AG09309 (cell line): ENCODE measurements around the gene SOHLH2.
A peak's percentile ranks its signal among the peaks of the same experiment; 100 is the strongest.

Source experiments
- DNase-seq: peaks from one replicate; pipeline ENCODE4 v3.0.0-alpha.2; 2010; ENCODE audit warnings: low read depth
- H3K4me3 ChIP-seq: 2 replicates; pipeline ENCODE4 v1.5.1; 2011; ENCODE audit warnings: mild to moderate bottlenecking, low read depth, low read length, moderate library complexity; ENCODE audit not compliant: control insufficient read depth
- TF ChIP-seq, protein P1 (sequence below): IDR thresholded peaks from 2 replicates; pipeline ENCODE4 v1.5.1; 2011; ENCODE audit warnings: mild to moderate bottlenecking, low read depth, low read length, inconsistent platforms; ENCODE audit not compliant: insufficient read depth, control insufficient read depth; ENCODE audit errors: missing control alignments

Gene SOHLH2

DNA sequence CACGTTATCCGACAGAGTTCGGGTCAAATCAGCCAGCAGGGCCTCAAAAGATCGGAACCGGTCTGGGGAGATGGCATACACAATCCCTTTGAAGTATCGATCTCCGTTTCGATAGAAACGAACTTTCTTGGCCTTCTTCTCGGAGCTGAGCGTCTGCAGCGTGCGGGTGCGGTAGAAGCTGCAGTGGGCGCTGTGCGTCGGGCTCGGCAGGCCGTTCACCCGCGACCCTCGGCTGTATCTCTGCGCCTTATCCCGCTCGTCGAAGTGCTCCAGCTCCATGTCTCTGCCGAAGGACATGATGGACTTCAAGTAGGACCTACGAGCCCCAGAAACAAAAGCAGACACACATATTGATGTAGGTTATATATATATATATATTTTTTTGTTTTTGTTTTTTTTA, 88.5 kb downstream of the SOHLH2 start:
- no peak overlapping the region for H3K4me3 ChIP-seq
- no peak for DNase-seq
- TF ChIP-seq, protein P1, sequence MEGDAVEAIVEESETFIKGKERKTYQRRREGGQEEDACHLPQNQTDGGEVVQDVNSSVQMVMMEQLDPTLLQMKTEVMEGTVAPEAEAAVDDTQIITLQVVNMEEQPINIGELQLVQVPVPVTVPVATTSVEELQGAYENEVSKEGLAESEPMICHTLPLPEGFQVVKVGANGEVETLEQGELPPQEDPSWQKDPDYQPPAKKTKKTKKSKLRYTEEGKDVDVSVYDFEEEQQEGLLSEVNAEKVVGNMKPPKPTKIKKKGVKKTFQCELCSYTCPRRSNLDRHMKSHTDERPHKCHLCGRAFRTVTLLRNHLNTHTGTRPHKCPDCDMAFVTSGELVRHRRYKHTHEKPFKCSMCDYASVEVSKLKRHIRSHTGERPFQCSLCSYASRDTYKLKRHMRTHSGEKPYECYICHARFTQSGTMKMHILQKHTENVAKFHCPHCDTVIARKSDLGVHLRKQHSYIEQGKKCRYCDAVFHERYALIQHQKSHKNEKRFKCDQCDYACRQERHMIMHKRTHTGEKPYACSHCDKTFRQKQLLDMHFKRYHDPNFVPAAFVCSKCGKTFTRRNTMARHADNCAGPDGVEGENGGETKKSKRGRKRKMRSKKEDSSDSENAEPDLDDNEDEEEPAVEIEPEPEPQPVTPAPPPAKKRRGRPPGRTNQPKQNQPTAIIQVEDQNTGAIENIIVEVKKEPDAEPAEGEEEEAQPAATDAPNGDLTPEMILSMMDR = no peak

DNA sequence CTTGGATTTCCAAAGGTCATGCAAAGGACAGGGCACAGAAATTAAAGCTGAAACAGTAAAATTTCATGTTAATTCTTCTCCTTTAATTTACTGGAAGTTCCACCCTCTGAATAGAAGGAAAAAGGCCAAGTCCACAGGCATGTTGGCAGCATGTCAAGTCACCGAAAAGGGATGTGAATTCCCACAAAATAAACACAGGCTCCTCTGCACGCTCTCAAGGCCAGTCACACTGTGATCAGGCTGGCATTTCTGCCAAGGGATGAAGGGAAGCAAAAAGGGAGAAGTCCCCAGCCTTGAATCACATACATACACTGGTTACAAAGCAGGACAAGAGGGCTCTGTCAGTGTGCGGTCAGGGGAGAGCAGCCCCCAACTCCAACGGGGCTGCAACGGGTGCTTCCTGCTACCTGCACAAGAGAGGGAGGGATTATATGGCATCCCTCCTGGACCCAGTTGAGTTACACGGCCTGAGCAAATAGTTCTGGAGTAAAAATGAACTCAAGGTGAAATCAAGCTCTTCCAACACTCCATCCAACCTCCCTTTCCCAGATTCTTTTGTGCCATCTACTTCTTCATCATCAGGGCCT, 90.0 kb downstream of the SOHLH2 start:
- DNase-seq = peak; percentile 44
- H3K4me3 ChIP-seq = no peak overlapping the region
- TF ChIP-seq, protein P1 = no peak
